Spleen (tissue), 11 donors: ENCODE results near the gene MAGEA1. TPM values are rescaled to one million over a fixed set of nuclear protein-coding genes. Genes with fewer than 3 reads are reported as not detected.
"Not testable (repeated sequence)": the region's sequence is repeated elsewhere in the genome, so short reads cannot be mapped to it uniquely, and the experiment has no call there.

ENCODE experiments used
- DNase-seq: peaks from one replicate; pipeline ENCODE4 v3.0.0-alpha.2; 2020
- H3K27ac ChIP-seq, 8 donors: fragments of 200-600 bp; sonication (generic) in 7 of 8; 1 replicate in 4 of 8; 2 replicates in 4 of 8; pipeline versions ENCODE4 v1.5.0 to v1.8.0; 2016 to 2021; ENCODE audit warnings: inconsistent platforms in 4 of 8, mild to moderate bottlenecking in 4 of 8, moderate library complexity in 1 of 8
- H3K27me3 ChIP-seq, 7 donors: fragments of 200-600 bp; sonication (generic) in 6 of 7; replicated peaks in 1 of 7; 1 replicate in 4 of 7; 2 replicates in 3 of 7; pipeline versions ENCODE4 v1.5.0 to v1.8.0; 2016 to 2021; ENCODE audit warnings: inconsistent platforms in 3 of 7, mild to moderate bottlenecking in 1 of 7
- H3K36me3 ChIP-seq, 6 donors: fragments of 200-600 bp; sonication (generic) in 5 of 6; 1 replicate in 4 of 6; 2 replicates in 2 of 6; pipeline versions ENCODE4 v1.5.0 to v1.8.0; 2016 to 2021; ENCODE audit warnings: inconsistent platforms in 2 of 6
- H3K4me1 ChIP-seq, 6 donors: fragments of 200-600 bp; sonication (generic) in 5 of 6; 1 replicate in 3 of 6; 2 replicates in 3 of 6; pipeline versions ENCODE4 v1.5.0 to v1.8.0; 2016 to 2021; ENCODE audit warnings: inconsistent platforms in 3 of 6
- H3K4me3 ChIP-seq, 8 donors: fragments of 200-600 bp; sonication (generic) in 7 of 8; 1 replicate in 4 of 8; 2 replicates in 4 of 8; pipeline versions ENCODE4 v1.5.0 to v1.8.0; 2016 to 2021; ENCODE audit warnings: inconsistent platforms in 4 of 8, mild to moderate bottlenecking in 4 of 8, moderate library complexity in 2 of 8
- H3K9me3 ChIP-seq, 8 donors: fragments of 200-600 bp; sonication (generic) in 7 of 8; 1 replicate in 4 of 8; 2 replicates in 4 of 8; pipeline versions ENCODE4 v1.5.0 to v1.8.0; 2016 to 2021; ENCODE audit warnings: inconsistent platforms in 4 of 8
- CTCF ChIP-seq, 11 experiments: fragments of 200-600 bp in 7 of 11; fragments of 450-650 bp in 4 of 11; sonication (generic) in 4 of 11; IDR thresholded peaks in 8 of 11; conservative IDR thresholded peaks in 3 of 11; 1 replicate in 7 of 11; 2 replicates in 4 of 11; pipeline versions ENCODE4 v1.4.0 to v1.8.0; 2016 to 2021; ENCODE audit warnings: antibody characterized with exemption in 11 of 11, inconsistent platforms in 4 of 11, mild to moderate bottlenecking in 1 of 11
- POLR2A ChIP-seq, 3 donors: fragments of 450-650 bp; IDR thresholded peaks; one replicate each; pipeline ENCODE4 v1.5.1; 2017; ENCODE audit warnings: antibody characterized with exemption in 3 of 3, mild to moderate bottlenecking in 1 of 3
- POLR2AphosphoS5 ChIP-seq, 3 donors: sonication (generic); formaldehyde crosslinking; IDR thresholded peaks; one replicate each; pipeline ENCODE4 v1.5.1; 2017; ENCODE audit warnings: antibody characterized with exemption in 3 of 3
- WGBS, 5 donors: extraction: QIAGEN DNeasy Blood & Tissue Kit in 3 of 5; methylation state at CpG; one replicate each; pipeline versions ENCODE4 v1.1.5 to v1.1.7; 2013 to 2018; 5-methylcytosine and 5-hydroxymethylcytosine counted together
- intact Hi-C: fragments of 100-400 bp; cut with DNase I; formaldehyde crosslinking; loops from one replicate; pipeline ENCODE4 v1.15.0; 2023; ENCODE audit warnings: low total_unique reads
- polyA plus RNA-seq, 3 donors: library from polyadenylated mRNA; stranded (reverse); fragments of 200-250 nt; gene quantifications; one replicate each; pipeline ENCODE4 v1.2.1, GENCODE V29; 2013
- total RNA-seq, 7 donors: library from RNA; depleted of rRNA in 3 of 7; stranded (reverse); fragments of >200 nt in 3 of 7; fragmentation: NEBNext Ultra II Directional in 4 of 7; extraction: Animal tissue kit (Norgen Biotek cat#: 25700) in 4 of 7; gene quantifications; one replicate each; pipeline versions ENCODE4 v1.1.0 to v1.2.1, GENCODE V29; 2016 to 2021
- donor health status: healthy with polysubstance abuse.
- donor health status: DM: no; HTN: no; CAD: no; lungs with moderate emphysema.
- donor health status: DM: no; HTN: no; CAD: no.
- donor health status: Bipolar disorder and iron deficiency.
- donor health status: healthy.
- donor health status: DM: no; HTN: no; CAD: no.
- donor health status: DM: yes; HTN: yes; CAD: no.

The MAGEA1 gene
- total and polyA plus RNA-seq, 10 donors: not detected

- no peak for TF ChIP-seq POLR2AphosphoS5 (IDR thresholded peaks at IDR 0.05)
- TF ChIP-seq POLR2A (IDR thresholded peaks at IDR 0.05): no peak
- TF ChIP-seq CTCF (IDR thresholded peaks at IDR 0.05 in 8 of 11, conservative IDR thresholded peaks at IDR 0.05 in 3 of 11): no peak
- Histone ChIP-seq H3K27ac (no peak overlapping the region), H3K4me3 (no peak overlapping the region), H3K36me3 (no peaks in the 10 kb centered on the region), H3K4me1 (no peaks in the 10 kb centered on the region), H3K27me3 (peaks cover 0 to 8% (median 0%) of the 10 kb centered on the region in 7 donors), H3K9me3 (no peaks in the 10 kb centered on the region)
- 81 to 96% (median 86%) methylated on average over 7 of the region's 7 CpGs for WGBS, 5 donors
- intact Hi-C loops: no loop called here
- DNase-seq: no peak
Observed at GRCh38 chrX:153158319-153158718, 20.8 kb upstream of the MAGEA1 start.

DNA sequence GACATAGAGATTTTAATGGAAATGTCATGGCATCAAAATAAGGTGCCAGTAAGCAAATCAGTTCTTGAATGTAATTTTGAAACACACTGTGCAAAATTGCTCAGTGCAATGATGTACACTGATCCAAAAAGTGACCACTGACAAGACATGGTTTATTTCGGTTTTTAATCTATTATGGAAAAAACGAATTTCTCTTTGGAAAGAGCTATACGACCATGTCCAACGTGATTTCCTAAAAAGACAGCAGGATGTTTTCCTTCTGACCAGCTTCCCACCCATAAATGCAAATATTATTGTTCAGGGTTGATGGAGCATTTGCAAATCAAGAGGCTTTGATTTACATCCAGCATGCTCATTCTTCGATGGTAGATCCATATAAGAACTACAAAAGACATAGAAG is 17.1 kb upstream of the MAGEA1 start:
- no peak for DNase-seq
- intact Hi-C loops: no loop called here
- Histone ChIP-seq H3K4me1 (no peaks in the 10 kb centered on the region), H3K9me3 (no peaks in the 10 kb centered on the region), H3K27me3 (peaks cover 0 to 10% (median 0%) of the 10 kb centered on the region in 7 donors), H3K36me3 (no peaks in the 10 kb centered on the region), H3K4me3 (no peak overlapping the region), H3K27ac (no peak overlapping the region)
- TF ChIP-seq POLR2AphosphoS5 (IDR thresholded peaks at IDR 0.05) (no peak), CTCF (IDR thresholded peaks at IDR 0.05 in 8 of 11, conservative IDR thresholded peaks at IDR 0.05 in 3 of 11) (no peak), POLR2A (IDR thresholded peaks at IDR 0.05) (no peak)
- WGBS, 5 donors: 43 to 84% (median 66%) methylated on average over 5 of the region's 5 CpGs

DNA sequence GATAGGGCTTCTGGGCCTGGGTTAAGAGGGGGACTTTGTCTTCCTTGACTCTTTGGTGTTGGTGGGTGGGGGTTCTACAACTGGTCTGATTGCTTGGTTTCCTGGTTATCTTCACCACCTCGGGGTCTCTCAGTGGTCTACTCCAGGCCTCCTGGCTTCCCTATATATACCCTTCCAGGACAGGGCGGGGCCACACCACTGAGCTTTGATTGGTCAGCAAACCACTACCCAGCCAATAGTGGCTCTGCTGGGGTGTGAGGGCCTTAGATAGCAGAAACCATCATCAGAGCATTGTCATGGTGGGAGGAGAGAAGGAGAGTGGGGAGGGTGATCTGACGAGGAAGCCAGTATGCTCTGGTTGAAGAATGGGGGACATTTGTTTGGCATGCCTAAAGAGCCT is 14.4 kb upstream of the MAGEA1 start:
- Histone ChIP-seq H3K27me3 (peaks cover 0 to 11% (median 0%) of the 10 kb centered on the region in 7 donors), H3K27ac (no peak overlapping the region), H3K36me3 (no peaks in the 10 kb centered on the region), H3K4me3 (no peak overlapping the region), H3K9me3 (no peaks in the 10 kb centered on the region), H3K4me1 (no peaks in the 10 kb centered on the region)
- DNase-seq: no peak
- intact Hi-C loops: no loop called here
- 70 to 96% (median 84%) methylated on average over 2 to 3 of the region's 3 CpGs for WGBS, 5 donors
- TF ChIP-seq POLR2A (IDR thresholded peaks at IDR 0.05) (no peak), CTCF (IDR thresholded peaks at IDR 0.05 in 8 of 11, conservative IDR thresholded peaks at IDR 0.05 in 3 of 11) (no peak), POLR2AphosphoS5 (IDR thresholded peaks at IDR 0.05) (no peak)

- H3K4me1 ChIP-seq, H3K36me3 ChIP-seq, H3K9me3 ChIP-seq, intact Hi-C loops, H3K4me3 ChIP-seq, H3K27ac ChIP-seq, DNase-seq: not testable (repeated sequence)
- 82 to 99% (median 91%) methylated on average over 1 to 4 of the region's 4 CpGs for WGBS, 5 donors
- H3K27me3 ChIP-seq: peaks cover 0 to 16% (median 0%) of the 10 kb centered on the region in 7 donors
Observed at GRCh38 chrX:153168423-153168822, 10.7 kb upstream of the MAGEA1 start.

GRCh38 chrX:153181822-153182221 is 2.7 kb downstream of the MAGEA1 start:
- Histone ChIP-seq H3K27me3 (peaks cover 0 to 8% (median 0%) of the 10 kb centered on the region in 7 donors), H3K27ac (no peak overlapping the region), H3K9me3 (no peaks in the 10 kb centered on the region), H3K4me1 (no peaks in the 10 kb centered on the region), H3K4me3 (no peak overlapping the region), H3K36me3 (no peaks in the 10 kb centered on the region)
- no peak for DNase-seq
- intact Hi-C loops: no loop called here
- WGBS, 5 donors: 59 to 80% (median 66%) methylated on average over 1 to 4 of the region's 4 CpGs
- no peak for TF ChIP-seq CTCF (IDR thresholded peaks at IDR 0.05 in 8 of 11, conservative IDR thresholded peaks at IDR 0.05 in 3 of 11)
- no peak for TF ChIP-seq POLR2A (IDR thresholded peaks at IDR 0.05)
- no peak for TF ChIP-seq POLR2AphosphoS5 (IDR thresholded peaks at IDR 0.05)
